ENCODE measurements around the gene INPP5A.

- TF ChIP-seq CTCF (IDR thresholded peaks at IDR 0.05): no peak
- no peak for TF ChIP-seq EZH2 (IDR thresholded peaks at IDR 0.05; ENCODE audit: borderline replicate concordance, insufficient read depth, low read depth, low read length, poor library complexity, severe bottlenecking)
These were observed 40.4 kb upstream of the INPP5A start for GRCh38 chr10:132497063-132497680.
